Sigmoid colon (tissue), 3 donors: ENCODE measurements around the gene NHSL2.

Experiments used
- POLR2A ChIP-seq, 2 donors: fragments of 450-650 bp; IDR thresholded peaks; one replicate each; pipeline ENCODE4 v1.6.1; 2016; ENCODE audit warnings: antibody characterized with exemption in 2 of 2, mild to moderate bottlenecking in 2 of 2, moderate library complexity in 2 of 2
- TF ChIP-seq, protein P1 (sequence below), 4 experiments: fragments of 450-650 bp in 3 of 4; fragments of 200-600 bp in 1 of 4; IDR thresholded peaks; one replicate each; pipeline ENCODE4 v1.5.1; 2016 to 2019; ENCODE audit warnings: antibody characterized with exemption in 4 of 4, mild to moderate bottlenecking in 3 of 4, moderate library complexity in 2 of 4

DNA sequence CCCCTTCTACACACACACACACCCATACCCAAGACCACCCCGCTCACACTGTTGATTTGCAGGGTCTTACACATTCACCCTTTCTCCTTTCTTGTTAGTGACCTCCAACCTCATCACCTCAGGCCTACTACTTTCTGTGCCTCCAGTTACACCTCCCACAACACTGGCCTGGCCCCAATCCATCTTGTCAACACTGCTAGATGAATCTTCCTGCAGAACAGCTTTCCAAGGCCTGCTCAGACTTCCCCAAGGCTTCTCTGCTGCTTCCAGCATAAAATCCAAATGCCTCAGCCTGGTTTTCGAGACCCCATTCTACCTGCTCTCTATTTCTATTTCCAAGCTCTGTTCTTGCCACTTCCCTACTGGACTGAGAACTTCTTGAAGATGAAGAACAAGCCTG lies 79.9 kb downstream of the NHSL2 start:
- TF ChIP-seq, protein P1, sequence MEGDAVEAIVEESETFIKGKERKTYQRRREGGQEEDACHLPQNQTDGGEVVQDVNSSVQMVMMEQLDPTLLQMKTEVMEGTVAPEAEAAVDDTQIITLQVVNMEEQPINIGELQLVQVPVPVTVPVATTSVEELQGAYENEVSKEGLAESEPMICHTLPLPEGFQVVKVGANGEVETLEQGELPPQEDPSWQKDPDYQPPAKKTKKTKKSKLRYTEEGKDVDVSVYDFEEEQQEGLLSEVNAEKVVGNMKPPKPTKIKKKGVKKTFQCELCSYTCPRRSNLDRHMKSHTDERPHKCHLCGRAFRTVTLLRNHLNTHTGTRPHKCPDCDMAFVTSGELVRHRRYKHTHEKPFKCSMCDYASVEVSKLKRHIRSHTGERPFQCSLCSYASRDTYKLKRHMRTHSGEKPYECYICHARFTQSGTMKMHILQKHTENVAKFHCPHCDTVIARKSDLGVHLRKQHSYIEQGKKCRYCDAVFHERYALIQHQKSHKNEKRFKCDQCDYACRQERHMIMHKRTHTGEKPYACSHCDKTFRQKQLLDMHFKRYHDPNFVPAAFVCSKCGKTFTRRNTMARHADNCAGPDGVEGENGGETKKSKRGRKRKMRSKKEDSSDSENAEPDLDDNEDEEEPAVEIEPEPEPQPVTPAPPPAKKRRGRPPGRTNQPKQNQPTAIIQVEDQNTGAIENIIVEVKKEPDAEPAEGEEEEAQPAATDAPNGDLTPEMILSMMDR (IDR thresholded peaks at IDR 0.05) = no peak
- no peak for TF ChIP-seq POLR2A (IDR thresholded peaks at IDR 0.05)
